PC-3 (cell line): ENCODE results near the gene BEST2. TPM values are rescaled to one million over a fixed set of nuclear protein-coding genes. Genes with fewer than 3 reads are reported as not detected.

Experiments used
- ATAC-seq: fragments of 200-7000 bp; cut with Tn5 transposase; 2 replicates; pipeline ENCODE4 v1.9.1; 2020; ENCODE audit warnings: mild to moderate bottlenecking, moderate library complexity
- BruUV-seq: library from RNA; stranded (reverse); fragments of 400-500 nt; replicated peaks from 2 replicates; lab custom pipeline; 2021; lab: Mats Ljungman, UMichigan
- CTCF ChIA-PET: fragments of 300-600 bp; sonication (Branson Sonifier 250); formaldehyde crosslinking; loops from one replicate; lab custom pipeline; 2022; ENCODE audit warnings: antibody characterized with exemption; lab: Charles Lee
- POLR2A ChIA-PET: fragments of 300-600 bp; sonication (Branson Sonifier 250); formaldehyde crosslinking; loops from one replicate; lab custom pipeline; 2022; ENCODE audit warnings: antibody characterized with exemption; ENCODE audit not compliant: unreplicated experiment; lab: Charles Lee
- DNase-seq: peaks from one replicate; pipeline ENCODE4 v3.0.0-alpha.2; 2015
- H2AFZ ChIP-seq: fragments of 300-600 bp; sonication (generic); 2 replicates; pipeline ENCODE4 v1.6.0; 2016; ENCODE audit warnings: antibody characterized with exemption, low read length
- H3F3A ChIP-seq: fragments of 300-600 bp; sonication (generic); one replicate; pipeline ENCODE4 v1.6.0; 2017; ENCODE audit warnings: antibody characterized with exemption, low read length, control low read depth, mild to moderate bottlenecking; ENCODE audit not compliant: unreplicated experiment
- H3K27ac ChIP-seq: fragments of 300-600 bp; sonication (generic); 2 replicates; pipeline ENCODE4 v1.5.1; 2016; ENCODE audit warnings: mild to moderate bottlenecking, low read length
- H3K27me3 ChIP-seq: fragments of 300-600 bp; sonication (generic); 2 replicates; pipeline ENCODE4 v1.6.1; 2016; ENCODE audit warnings: low read length, mixed read lengths
- H3K36me3 ChIP-seq: fragments of 300-600 bp; sonication (generic); 2 replicates; pipeline ENCODE4 v1.6.1; 2016; ENCODE audit warnings: low read depth, mixed run types, low read length, mixed read lengths
- H3K4me1 ChIP-seq: fragments of 300-600 bp; sonication (generic); 2 replicates; pipeline ENCODE4 v1.5.1; 2016; ENCODE audit warnings: low read length; ENCODE audit not compliant: insufficient read depth
- H3K4me2 ChIP-seq: fragments of 300-600 bp; sonication (generic); 2 replicates; pipeline ENCODE4 v1.6.0; 2016; ENCODE audit warnings: low read length
- H3K4me3 ChIP-seq: fragments of 300-600 bp; sonication (generic); 2 replicates; pipeline ENCODE4 v1.5.1; 2016; ENCODE audit warnings: mild to moderate bottlenecking, low read length, mixed read lengths
- H3K79me2 ChIP-seq: fragments of 300-600 bp; sonication (generic); 2 replicates; pipeline ENCODE4 v1.6.1; 2017; ENCODE audit warnings: low read length, mixed read lengths
- H3K9ac ChIP-seq: fragments of 300-600 bp; sonication (generic); 2 replicates; pipeline ENCODE4 v1.6.0; 2016; ENCODE audit warnings: mild to moderate bottlenecking, low read length
- H3K9me2 ChIP-seq: fragments of 300-600 bp; sonication (generic); replicated peaks from 2 replicates; pipeline ENCODE4 v1.6.1; 2016; ENCODE audit warnings: mixed run types, low read length, mixed read lengths
- H3K9me3 ChIP-seq: fragments of 300-600 bp; sonication (generic); 2 replicates; pipeline ENCODE4 v1.6.1; 2016; ENCODE audit warnings: low read length, mixed read lengths
- H4K20me1 ChIP-seq: fragments of 300-600 bp; sonication (generic); 2 replicates; pipeline ENCODE4 v1.6.1; 2016; ENCODE audit warnings: low read length, mixed read lengths
- EZH2 ChIP-seq: fragments of 300-600 bp; sonication (generic); IDR thresholded peaks from one replicate; pipeline ENCODE4 v1.6.1; 2017; ENCODE audit warnings: antibody characterized with exemption, mild to moderate bottlenecking, low read length; ENCODE audit not compliant: unreplicated experiment
- EZH2phosphoT487 ChIP-seq: fragments of 300-600 bp; sonication (generic); IDR thresholded peaks from 2 replicates; pipeline ENCODE4 v1.6.1; 2018; ENCODE audit warnings: mild to moderate bottlenecking, antibody characterized with exemption, low read length, borderline replicate concordance
- intact Hi-C: fragments of 100-400 bp; cut with micrococcal nuclease; formaldehyde crosslinking; loops from 2 replicates; pipeline ENCODE4 v1.9.0; 2023
- total RNA-seq: library from RNA; depleted of rRNA; stranded (reverse); fragments of >200 nt; gene quantifications from 2 replicates; pipeline ENCODE4 v1.2.3, GENCODE V29; 2014
- TF ChIP-seq, protein P1 (sequence below): fragments of 300-600 bp; sonication (generic); conservative IDR thresholded peaks from 2 replicates; pipeline ENCODE4 v1.5.1; 2017; ENCODE audit warnings: antibody characterized with exemption, low read depth, mild to moderate bottlenecking, low read length

BEST2 gene
- total RNA-seq, 1 experiment from 2014 or later: 0.07 TPM

DNA sequence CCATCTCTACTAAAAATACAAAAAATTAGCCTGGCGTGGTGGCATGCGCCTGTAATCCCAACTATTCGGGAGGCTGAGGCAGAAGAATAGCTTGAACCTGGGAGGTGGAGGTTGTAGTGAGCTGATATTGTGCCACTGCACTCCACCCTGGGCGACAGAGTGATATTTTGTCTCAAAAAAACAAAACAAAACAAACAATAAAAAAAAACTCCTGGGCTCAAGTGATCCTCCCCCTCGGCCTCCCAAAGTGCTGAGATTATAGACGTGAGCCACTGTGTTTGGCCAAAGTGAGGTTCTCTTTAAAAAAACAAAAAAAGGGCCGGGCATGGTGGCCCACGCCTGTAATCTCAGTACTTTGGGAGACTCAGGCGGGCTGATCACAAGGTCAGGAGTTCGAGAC, 35.9 kb downstream of the BEST2 start:
- Histone ChIP-seq H3K9ac (no peak overlapping the region), H3F3A (peaks cover 9% of the 10 kb centered on the region), H3K9me3 (no peaks in the 10 kb centered on the region), H3K4me1 (peaks cover 73% of the 10 kb centered on the region), H3K27me3 (no peaks in the 10 kb centered on the region), H3K9me2 (no peaks in the 10 kb centered on the region), H3K4me2 (no peak overlapping the region), H3K36me3 (no peaks in the 10 kb centered on the region), H3K4me3 (no peak overlapping the region), H3K27ac (no peak overlapping the region), H3K79me2 (peaks cover 12% of the 10 kb centered on the region), H2AFZ (no peak overlapping the region), H4K20me1 (peaks cover 10% of the 10 kb centered on the region)
- no peak for ATAC-seq
- DNase-seq: no peak
- POLR2A ChIA-PET: no interaction called here
- CTCF ChIA-PET: interaction anchor here (0.6 kb wide), 1 partner anchor 122 kb away, joined by 3 read pairs; no protein-coding TSS in a partner anchor
- BruUV-seq: no TSS peak
- TF ChIP-seq EZH2: no peak
- no peak for TF ChIP-seq EZH2phosphoT487
- TF ChIP-seq, protein P1, sequence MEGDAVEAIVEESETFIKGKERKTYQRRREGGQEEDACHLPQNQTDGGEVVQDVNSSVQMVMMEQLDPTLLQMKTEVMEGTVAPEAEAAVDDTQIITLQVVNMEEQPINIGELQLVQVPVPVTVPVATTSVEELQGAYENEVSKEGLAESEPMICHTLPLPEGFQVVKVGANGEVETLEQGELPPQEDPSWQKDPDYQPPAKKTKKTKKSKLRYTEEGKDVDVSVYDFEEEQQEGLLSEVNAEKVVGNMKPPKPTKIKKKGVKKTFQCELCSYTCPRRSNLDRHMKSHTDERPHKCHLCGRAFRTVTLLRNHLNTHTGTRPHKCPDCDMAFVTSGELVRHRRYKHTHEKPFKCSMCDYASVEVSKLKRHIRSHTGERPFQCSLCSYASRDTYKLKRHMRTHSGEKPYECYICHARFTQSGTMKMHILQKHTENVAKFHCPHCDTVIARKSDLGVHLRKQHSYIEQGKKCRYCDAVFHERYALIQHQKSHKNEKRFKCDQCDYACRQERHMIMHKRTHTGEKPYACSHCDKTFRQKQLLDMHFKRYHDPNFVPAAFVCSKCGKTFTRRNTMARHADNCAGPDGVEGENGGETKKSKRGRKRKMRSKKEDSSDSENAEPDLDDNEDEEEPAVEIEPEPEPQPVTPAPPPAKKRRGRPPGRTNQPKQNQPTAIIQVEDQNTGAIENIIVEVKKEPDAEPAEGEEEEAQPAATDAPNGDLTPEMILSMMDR: no peak
- intact Hi-C loops: no loop called here

DNA sequence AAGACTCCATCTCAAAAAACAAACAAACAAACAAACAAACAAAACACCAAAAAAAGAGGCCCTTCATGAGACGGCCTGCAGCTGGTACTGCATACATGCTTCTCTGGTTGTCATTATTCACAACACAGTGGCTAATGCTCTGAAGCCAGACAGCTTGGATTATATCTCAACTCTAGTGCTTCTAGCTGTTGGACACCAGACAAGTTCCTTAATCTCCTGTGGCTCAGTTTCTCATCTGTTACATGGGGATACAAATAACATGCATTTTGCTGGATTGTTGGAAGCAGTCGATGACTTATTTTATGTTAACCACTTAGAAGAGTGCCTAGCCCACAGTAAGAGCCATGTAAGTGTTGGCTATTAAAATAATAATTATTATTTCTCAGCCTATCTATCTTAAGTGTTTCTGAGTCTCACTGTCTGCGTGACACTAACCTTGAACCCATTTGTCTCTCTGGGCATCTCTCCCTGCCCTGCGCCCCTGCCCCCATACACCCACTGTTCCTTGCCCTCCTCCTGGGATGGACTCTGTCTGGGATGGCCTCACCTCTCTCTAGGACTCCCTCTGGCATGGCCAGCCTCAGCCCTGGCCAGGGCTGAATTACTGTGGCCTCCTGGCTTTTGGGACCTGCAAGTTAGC, 36.6 kb downstream of the BEST2 start:
- DNase-seq (no peak), ATAC-seq (no peak)
- ChIA-PET CTCF (no interaction called here), POLR2A (no interaction called here)
- peak overlapping the region; percentile 90; the same call in 1 of the 2 replicates for H3K4me3 ChIP-seq
- intact Hi-C loops: no loop called here
- H3K9me2 ChIP-seq: no peaks in the 10 kb centered on the region
- H3K27me3 ChIP-seq: no peaks in the 10 kb centered on the region
- H3K9ac ChIP-seq: no peak overlapping the region
- H3K4me1 ChIP-seq: peaks cover 66% of the 10 kb centered on the region
- no peaks in the 10 kb centered on the region for H3K36me3 ChIP-seq
- H3K4me2 ChIP-seq: peak overlapping the region; percentile 92
- H2AFZ ChIP-seq: no peak overlapping the region
- H3K79me2 ChIP-seq: peaks cover 19% of the 10 kb centered on the region
- no peaks in the 10 kb centered on the region for H3K9me3 ChIP-seq
- peak overlapping the region; percentile 69 for H3K27ac ChIP-seq
- peaks cover 16% of the 10 kb centered on the region for H4K20me1 ChIP-seq
- no peak for TF ChIP-seq EZH2phosphoT487
- TF ChIP-seq, protein P1: no peak
- no peak for TF ChIP-seq EZH2
- BruUV-seq: no TSS peak
- peaks cover 15% of the 10 kb centered on the region for H3F3A ChIP-seq

DNA sequence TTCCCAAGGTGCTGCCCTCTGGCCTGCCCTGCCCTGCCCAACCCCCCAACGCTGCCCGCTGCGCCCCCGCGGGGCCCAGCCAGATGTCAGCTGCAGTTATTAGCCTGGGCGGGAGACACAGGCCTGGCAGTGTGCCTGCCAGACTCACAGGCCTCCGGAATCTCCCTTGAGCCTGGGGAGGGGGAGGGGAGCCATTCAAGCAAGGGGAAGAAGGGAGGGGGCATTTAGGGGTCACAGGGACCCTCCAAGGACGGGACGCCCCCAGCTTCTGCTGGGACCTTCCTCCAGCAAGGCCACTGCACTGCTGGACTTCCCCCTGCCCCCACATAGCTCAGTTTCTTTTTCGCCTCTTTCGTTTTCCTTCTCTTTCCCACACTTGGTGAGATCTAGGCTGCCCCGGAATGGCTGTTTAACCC, 37.1 kb downstream of the BEST2 start:
- H4K20me1 ChIP-seq: peaks cover 16% of the 10 kb centered on the region
- DNase-seq (peak; percentile 63), ATAC-seq (no peak)
- TF ChIP-seq, protein P1: 0 out of 2 replicates have a peak, but pooled peaks have one; percentile 17
- TF ChIP-seq EZH2: no peak
- no peak for TF ChIP-seq EZH2phosphoT487
- no peaks in the 10 kb centered on the region for H3K9me2 ChIP-seq
- H3K27me3 ChIP-seq: no peaks in the 10 kb centered on the region
- H3K4me2 ChIP-seq: peak overlapping the region; percentile 92
- H3K4me3 ChIP-seq: peak overlapping the region; percentile 90; the same call in 1 of the 2 replicates
- BruUV-seq: TSS peak; percentile 27
- H3F3A ChIP-seq: peaks cover 12% of the 10 kb centered on the region
- CTCF ChIA-PET: interaction anchor here (0.7 kb wide), 1 partner anchor 10 kb away, joined by 4 read pairs; no protein-coding TSS in a partner anchor
- H2AFZ ChIP-seq: 0 out of 2 replicates have a peak overlapping the region, but pooled peaks have one; percentile 10
- POLR2A ChIA-PET: no interaction called here
- H3K27ac ChIP-seq: peak overlapping the region; percentile 69
- intact Hi-C loops: no loop called here
- no peaks in the 10 kb centered on the region for H3K9me3 ChIP-seq
- H3K4me1 ChIP-seq: peaks cover 61% of the 10 kb centered on the region
- peak overlapping the region; percentile 52 for H3K9ac ChIP-seq
- H3K79me2 ChIP-seq: peaks cover 21% of the 10 kb centered on the region
- no peaks in the 10 kb centered on the region for H3K36me3 ChIP-seq
